Ishikawa (cell line): ENCODE data around the gene IWS1.

Experiments used
- CEBPB ChIP-seq: IDR thresholded peaks from 2 replicates; pipeline ENCODE4 v1.6.1; 2012
- EP300 ChIP-seq: IDR thresholded peaks from 2 replicates; pipeline ENCODE4 v1.6.1; 2012; ENCODE audit warnings: borderline replicate concordance
- MAX ChIP-seq: IDR thresholded peaks from 2 replicates; pipeline ENCODE4 v1.6.1; 2012
- NFIC ChIP-seq: IDR thresholded peaks from 2 replicates; pipeline ENCODE4 v1.6.1; 2012
- YY1 ChIP-seq: IDR thresholded peaks from 2 replicates; pipeline ENCODE4 v1.6.1; 2012; ENCODE audit warnings: low read depth
- ZBTB7A ChIP-seq: IDR thresholded peaks from 2 replicates; pipeline ENCODE4 v1.6.1; 2012; ENCODE audit warnings: low read depth

GRCh38 chr2:127562936-127563335, 36.6 kb upstream of the IWS1 start:
- TF ChIP-seq EP300 (no peak), YY1 (no peak), MAX (no peak), CEBPB (no peak), NFIC (no peak), ZBTB7A (no peak)
